Uterus (tissue), 2 donors: Measurements from ENCODE around the gene RASA2.

Experiments used
- POLR2A ChIP-seq, 2 donors: fragments of 450-650 bp; IDR thresholded peaks; one replicate each; pipeline ENCODE4 v1.6.1; 2016; ENCODE audit warnings: antibody characterized with exemption in 2 of 2, mild to moderate bottlenecking in 1 of 2, moderate library complexity in 1 of 2
- TF ChIP-seq, protein P1 (sequence below), 4 experiments: fragments of 200-600 bp in 2 of 4; fragments of 450-650 bp in 2 of 4; sonication (generic) in 2 of 4; IDR thresholded peaks; one replicate each; pipeline ENCODE4 v1.5.1; 2016 to 2019; ENCODE audit warnings: antibody characterized with exemption in 4 of 4, mild to moderate bottlenecking in 2 of 4, moderate library complexity in 1 of 4

GRCh38 chr3:141508067-141508436 lies 21.2 kb downstream of the RASA2 start:
- TF ChIP-seq, protein P1, sequence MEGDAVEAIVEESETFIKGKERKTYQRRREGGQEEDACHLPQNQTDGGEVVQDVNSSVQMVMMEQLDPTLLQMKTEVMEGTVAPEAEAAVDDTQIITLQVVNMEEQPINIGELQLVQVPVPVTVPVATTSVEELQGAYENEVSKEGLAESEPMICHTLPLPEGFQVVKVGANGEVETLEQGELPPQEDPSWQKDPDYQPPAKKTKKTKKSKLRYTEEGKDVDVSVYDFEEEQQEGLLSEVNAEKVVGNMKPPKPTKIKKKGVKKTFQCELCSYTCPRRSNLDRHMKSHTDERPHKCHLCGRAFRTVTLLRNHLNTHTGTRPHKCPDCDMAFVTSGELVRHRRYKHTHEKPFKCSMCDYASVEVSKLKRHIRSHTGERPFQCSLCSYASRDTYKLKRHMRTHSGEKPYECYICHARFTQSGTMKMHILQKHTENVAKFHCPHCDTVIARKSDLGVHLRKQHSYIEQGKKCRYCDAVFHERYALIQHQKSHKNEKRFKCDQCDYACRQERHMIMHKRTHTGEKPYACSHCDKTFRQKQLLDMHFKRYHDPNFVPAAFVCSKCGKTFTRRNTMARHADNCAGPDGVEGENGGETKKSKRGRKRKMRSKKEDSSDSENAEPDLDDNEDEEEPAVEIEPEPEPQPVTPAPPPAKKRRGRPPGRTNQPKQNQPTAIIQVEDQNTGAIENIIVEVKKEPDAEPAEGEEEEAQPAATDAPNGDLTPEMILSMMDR (IDR thresholded peaks at IDR 0.05): no peak
- no peak for TF ChIP-seq POLR2A (IDR thresholded peaks at IDR 0.05)
